ENCODE data around the gene HYI. TPM values are rescaled to one million over a fixed set of nuclear protein-coding genes. Genes with fewer than 3 reads are reported as not detected.

The HYI gene
- total RNA-seq, 3 donors from 2014 or later: 66.6 to 79.3 (median 70.1) TPM

Other genes starting within 250 kb of the HYI start
- 10 to 100 TPM in 2 of 3 donors, not detected in 1; 19.3 to 30.1 TPM for gene TMEM125, start 183.9 kb downstream of the HYI start, total RNA-seq
- 10 to 100 TPM in 1 of 3 donors, 1 to 10 TPM in 1, not detected in 1; 7.2 to 31.3 TPM for gene C1orf210, start 168.3 kb downstream of the HYI start, total RNA-seq
- 10 to 100 TPM in 2 of 3 donors, 1 to 10 TPM in 1; 9.4 to 39.0 (median 24.2) TPM for gene TIE1, start 152.9 kb downstream of the HYI start, total RNA-seq
- gene MPL, start 116.1 kb downstream of the HYI start, total RNA-seq: not detected
- 1 to 10 TPM; 1.3 to 5.8 (median 1.3) TPM for gene CDC20, start 95.0 kb downstream of the HYI start, total RNA-seq
- 10 to 100 TPM; 45.9 to 60.6 (median 55.5) TPM for gene ELOVL1, start 85.9 kb downstream of the HYI start, total RNA-seq
- gene MED8, start 64.1 kb downstream of the HYI start, total RNA-seq: 10 to 100 TPM; 38.3 to 42.9 (median 38.8) TPM
- gene SZT2, start 64.0 kb downstream of the HYI start, total RNA-seq: 10 to 100 TPM; 29.1 to 49.2 (median 44.3) TPM
- gene PTPRF, start 77.0 kb upstream of the HYI start, total RNA-seq: 100 to 1,000 TPM; 109 to 149 (median 116) TPM
- gene KDM4A, start 196.2 kb upstream of the HYI start, total RNA-seq: 10 to 100 TPM; 28.6 to 46.1 (median 35.1) TPM